ENCODE results near the gene SETD1B.

GRCh38 chr12:121828826-121829225 is 25.0 kb downstream of the SETD1B start:
- TF ChIP-seq POLR2A (IDR thresholded peaks at IDR 0.05; ENCODE audit: low read depth, low read length): no peak
- no peak for TF ChIP-seq TAF1 (IDR thresholded peaks at IDR 0.05; ENCODE audit: borderline replicate concordance, low read depth, low read length)

Data from GM12892 (cell line).